Sigmoid colon (tissue), 4 donors: ENCODE data around the gene B3GALNT1.

Experiments used
- CTCF ChIP-seq, 4 experiments: fragments of 450-650 bp in 3 of 4; fragments of 200-600 bp in 1 of 4; IDR thresholded peaks; one replicate each; pipeline ENCODE4 v1.5.1; 2016 to 2019; ENCODE audit warnings: antibody characterized with exemption in 4 of 4, mild to moderate bottlenecking in 3 of 4, moderate library complexity in 2 of 4
- EP300 ChIP-seq, 4 donors: sonication (generic); formaldehyde crosslinking; IDR thresholded peaks; one replicate each; pipeline ENCODE4 v1.6.1; 2017; ENCODE audit warnings: antibody characterized with exemption in 4 of 4
- POLR2AphosphoS5 ChIP-seq, 4 donors: sonication (generic); formaldehyde crosslinking; IDR thresholded peaks; one replicate each; pipeline ENCODE4 v1.6.1; 2017; ENCODE audit warnings: antibody characterized with exemption in 4 of 4

- no peak for TF ChIP-seq CTCF (IDR thresholded peaks at IDR 0.05)
- TF ChIP-seq EP300 (IDR thresholded peaks at IDR 0.05): no peak
- no peak for TF ChIP-seq POLR2AphosphoS5 (IDR thresholded peaks at IDR 0.05)
Measured at GRCh38 chr3:161050935-161051334, 54.2 kb downstream of the B3GALNT1 start.
